22Rv1 (cell line): Measurements from ENCODE around the gene ABCA5.

ENCODE experiments used
- CTCF ChIP-seq: fragments of 450-650 bp; IDR thresholded peaks from 2 replicates; pipeline ENCODE4 v1.5.1; 2017; ENCODE audit warnings: mild to moderate bottlenecking
- ZFX ChIP-seq: fragments of 450-650 bp; IDR thresholded peaks from 2 replicates; pipeline ENCODE4 v1.6.1; 2017; ENCODE audit warnings: antibody characterized with exemption, borderline replicate concordance

DNA sequence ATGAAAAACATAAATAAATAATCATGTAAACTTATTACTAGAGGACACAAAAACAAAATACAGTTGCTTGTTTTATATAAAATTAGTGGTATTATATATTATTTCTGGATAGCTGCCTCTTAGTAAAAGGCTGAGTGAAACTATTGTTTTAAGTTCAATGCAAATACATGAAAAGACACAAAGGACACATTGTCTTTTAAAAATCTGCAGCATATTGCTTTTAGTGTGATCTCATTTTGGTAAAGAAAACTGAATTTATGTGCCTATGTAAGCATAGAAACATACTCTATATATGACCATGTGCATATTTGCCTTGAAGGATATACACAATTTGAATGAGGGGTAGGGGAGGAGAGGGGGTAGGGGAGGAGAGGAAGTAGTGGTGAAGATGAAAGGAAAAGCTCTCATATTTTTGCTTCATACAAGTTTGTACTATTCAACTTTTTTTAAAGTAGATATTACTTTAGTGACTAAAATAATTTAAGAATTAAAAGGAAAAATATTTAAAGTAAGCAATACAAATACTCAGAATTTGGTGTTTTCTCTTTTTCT, 104.2 kb downstream of the ABCA5 start:
- TF ChIP-seq CTCF (no peak), ZFX (no peak)
